GM12878 (cell line): ENCODE data around the gene RFX1. TPM values are rescaled to one million over a fixed set of nuclear protein-coding genes. Genes with fewer than 3 reads are reported as not detected.

Experiments
- ATF7 ChIP-seq: fragments of 450-650 bp; IDR thresholded peaks from 2 replicates; pipeline ENCODE4 v1.6.1; 2016; ENCODE audit warnings: low read depth, mild to moderate bottlenecking
- BCL3 ChIP-seq: IDR thresholded peaks from 2 replicates; pipeline ENCODE4 v1.6.1; 2011; ENCODE audit warnings: borderline replicate concordance, low read depth, mild to moderate bottlenecking, moderate library complexity, low read length; ENCODE audit not compliant: insufficient read depth, poor library complexity, severe bottlenecking
- CEBPZ ChIP-seq: fragments of 150-350 bp; IDR thresholded peaks from 2 replicates; pipeline ENCODE4 v1.6.1; 2016; ENCODE audit warnings: low read depth, low read length
- FOXM1 ChIP-seq: IDR thresholded peaks from 2 replicates; pipeline ENCODE4 v1.6.1; 2012; ENCODE audit warnings: low read depth, mild to moderate bottlenecking, inconsistent platforms, low read length, moderate library complexity
- LARP7 ChIP-seq: fragments of 450-650 bp; IDR thresholded peaks from 2 replicates; pipeline ENCODE4 v1.6.1; 2017; ENCODE audit warnings: mild to moderate bottlenecking
- MLLT1 ChIP-seq: fragments of 450-650 bp; IDR thresholded peaks from 2 replicates; pipeline ENCODE4 v1.6.1; 2016; ENCODE audit warnings: mild to moderate bottlenecking
- POLR2AphosphoS5 ChIP-seq: IDR thresholded peaks from 2 replicates; pipeline ENCODE4 v1.6.1; 2011; ENCODE audit warnings: mild to moderate bottlenecking, low read length, inconsistent platforms
- PRDM15 ChIP-seq: fragments of 450-650 bp; formaldehyde crosslinking; IDR thresholded peaks from 2 replicates; pipeline ENCODE4 v1.4.0; 2020; ENCODE audit warnings: mild to moderate bottlenecking, moderate library complexity
- RAD51 ChIP-seq: fragments of 450-650 bp; IDR thresholded peaks from 2 replicates; pipeline ENCODE4 v1.6.1; 2016; ENCODE audit warnings: moderate library complexity, mild to moderate bottlenecking, inconsistent platforms
- RELB ChIP-seq: fragments of 450-650 bp; IDR thresholded peaks from 2 replicates; pipeline ENCODE4 v1.6.1; 2017; ENCODE audit warnings: low read depth, mild to moderate bottlenecking, moderate library complexity
- SPI1 ChIP-seq: IDR thresholded peaks from 2 replicates; pipeline ENCODE4 v1.6.1; 2011; ENCODE audit warnings: low read depth, mild to moderate bottlenecking, low read length, moderate library complexity, borderline replicate concordance; ENCODE audit not compliant: insufficient read depth
- ZBTB11 ChIP-seq: fragments of 450-650 bp; formaldehyde crosslinking; IDR thresholded peaks from 2 replicates; pipeline ENCODE4 v1.5.0; 2022; ENCODE audit warnings: mild to moderate bottlenecking, missing genetic modification characterization
- polyA plus RNA-seq, 11 experiments: library from polyadenylated mRNA; depleted of rRNA in 4 of 11; unstranded in 6 of 11; stranded (reverse) in 5 of 11; fragments of >200 nt; fragmentation: Nextera tagmentation in 4 of 11; fragmentation: Illumina TruSeq in 1 of 11; extraction: Ambion mirVana in 4 of 11; extraction: Trizol in 1 of 11; gene quantifications; 1 replicate in 1 of 11; 2 replicates in 10 of 11; pipeline versions ENCODE4 v1.2.1 to v1.2.3, GENCODE V29; 2011 to 2016; ENCODE audit warnings: inconsistent platforms in 2 of 11, missing spikeins in 2 of 11, low read depth in 1 of 11
- total RNA-seq, 4 experiments: library from RNA; depleted of rRNA in 3 of 4; stranded (reverse); fragments of >200 nt in 3 of 4; fragmentation: Illumina TruSeq in 1 of 4; extraction: Trizol in 1 of 4; gene quantifications; 2 replicates each; pipeline versions ENCODE4 v1.2.1 to v1.2.3, GENCODE V29; 2013 to 2021

RFX1 gene
- total and polyA plus RNA-seq, 10 of the 15 experiments (the other 5 are each of a cell fraction or from before 2014, with no cell fraction given): 0.05 to 11.0 (median 1.5) TPM

- TF ChIP-seq RELB (peak; percentile 93), FOXM1 (peak; percentile 21; the same call in 1 of the 2 replicates), CEBPZ (no peak), SPI1 (no peak), ATF7 (peak; percentile 88), LARP7 (no peak), PRDM15 (no peak), ZBTB11 (CRISPR knock-in tag) (no peak), POLR2AphosphoS5 (peak; percentile 36; the same call in 1 of the 2 replicates), BCL3 (peak; percentile 33), RAD51 (0 out of 2 replicates have a peak, but pooled peaks have one; percentile 30), MLLT1 (peak; percentile 98)
These were observed 9.5 kb upstream of the RFX1 start (continued) for GRCh38 chr19:14015524-14016035.
